ENCODE measurements around the gene GDF15.

Gene GDF15

GRCh38 chr19:18431351-18432197 is 45.6 kb downstream of the GDF15 start:
- no peak for DNase-seq (ENCODE audit: low spot score)

GRCh38 chr19:18432275-18433014 is 46.5 kb downstream of the GDF15 start:
- DNase-seq (ENCODE audit: low spot score), result no peak

- DNase-seq (ENCODE audit: low spot score), result peak; percentile 32
Measured at GRCh38 chr19:18433015-18433691, 47.2 kb downstream of the GDF15 start.

GRCh38 chr19:18433735-18434398 is 47.9 kb downstream of the GDF15 start:
- no peak for DNase-seq (ENCODE audit: low spot score)

GRCh38 chr19:18434411-18435175 is 48.6 kb downstream of the GDF15 start:
- no peak for DNase-seq (ENCODE audit: low spot score)

- DNase-seq (ENCODE audit: low spot score), result no peak
Measured at GRCh38 chr19:18435178-18435841, 49.4 kb downstream of the GDF15 start.

- DNase-seq (ENCODE audit: low spot score), result no peak
Measured at GRCh38 chr19:18435842-18436670, 50.1 kb downstream of the GDF15 start.

GRCh38 chr19:18436671-18437490 is 50.9 kb downstream of the GDF15 start:
- DNase-seq (ENCODE audit: low spot score), result peak; percentile 63

GRCh38 chr19:18437491-18438330 is 51.8 kb downstream of the GDF15 start, which contains the start of gene ISYNA1:
TSS of gene ISYNA1 (minus strand) at chr19:18438133. CDS start at chr19:18437979, 154 bp downstream.
- DNase-seq (ENCODE audit: low spot score), result no peak

GRCh38 chr19:18438331-18439024 is 52.5 kb downstream of the GDF15 start:
- DNase-seq (ENCODE audit: low spot score), result no peak
